H9 (cell line): ENCODE measurements around the gene IL12B. TPM values are rescaled to one million over a fixed set of nuclear protein-coding genes. Genes with fewer than 3 reads are reported as not detected.

Experiments used
- DNase-seq: peaks from one replicate; pipeline ENCODE4 v3.0.0-alpha.2; 2017
- H2AFZ ChIP-seq: one replicate; pipeline ENCODE4 v1.6.1; 2013; ENCODE audit warnings: mild to moderate bottlenecking, low read length, control low read depth, moderate library complexity
- H2AK5ac ChIP-seq: 2 replicates; pipeline ENCODE4 v1.6.1; 2013; ENCODE audit warnings: low read length, control low read depth, mixed read lengths; ENCODE audit not compliant: insufficient read length
- H2BK120ac ChIP-seq: one replicate; pipeline ENCODE4 v1.6.1; 2013; ENCODE audit warnings: low read depth, mild to moderate bottlenecking, low read length, control low read depth, inconsistent platforms; ENCODE audit not compliant: poor library complexity, severe bottlenecking
- H2BK12ac ChIP-seq: 2 replicates; pipeline ENCODE4 v1.6.1; 2013; ENCODE audit warnings: low read length, control low read depth, mixed read lengths, low read depth; ENCODE audit not compliant: insufficient read length
- H2BK15ac ChIP-seq: 2 replicates; pipeline ENCODE4 v1.6.1; 2013; ENCODE audit warnings: low read depth, low read length, control low read depth
- H2BK20ac ChIP-seq: one replicate; pipeline ENCODE4 v1.6.1; 2013; ENCODE audit warnings: low read depth, mild to moderate bottlenecking, low read length, control low read depth, inconsistent platforms; ENCODE audit not compliant: poor library complexity, severe bottlenecking
- H2BK5ac ChIP-seq: 2 replicates; pipeline ENCODE4 v1.6.1; 2013; ENCODE audit warnings: low read length, control low read depth, mixed read lengths; ENCODE audit not compliant: insufficient read length
- H3K14ac ChIP-seq: 2 replicates; pipeline ENCODE4 v1.6.1; 2013; ENCODE audit warnings: low read length, control low read depth; ENCODE audit not compliant: insufficient read depth
- H3K18ac ChIP-seq: 2 replicates; pipeline ENCODE4 v1.6.1; 2013; ENCODE audit warnings: low read depth, mild to moderate bottlenecking, mixed read lengths, low read length, control low read depth; ENCODE audit not compliant: insufficient read length
- H3K23ac ChIP-seq: 2 replicates; pipeline ENCODE4 v1.6.1; 2013; ENCODE audit warnings: low read length, control low read depth, mixed read lengths, low read depth; ENCODE audit not compliant: insufficient read length
- H3K23me2 ChIP-seq: 2 replicates; pipeline ENCODE4 v1.6.1; 2013; ENCODE audit warnings: low read depth, mild to moderate bottlenecking, mixed read lengths, low read length, control low read depth; ENCODE audit not compliant: insufficient read length, poor library complexity, severe bottlenecking
- H3K27ac ChIP-seq: 2 replicates; pipeline ENCODE4 v1.5.1; 2013; ENCODE audit warnings: low read length, control low read depth, mixed read lengths, low read depth; ENCODE audit not compliant: insufficient read length
- H3K27me3 ChIP-seq: 2 replicates; pipeline ENCODE4 v1.6.1; 2013; ENCODE audit warnings: low read length, control low read depth, inconsistent platforms; ENCODE audit not compliant: insufficient read depth
- H3K4ac ChIP-seq: 2 replicates; pipeline ENCODE4 v1.6.1; 2013; ENCODE audit warnings: low read depth, mild to moderate bottlenecking, control low read depth, inconsistent platforms, low read length, moderate library complexity
- H3K4me1 ChIP-seq: 2 replicates; pipeline ENCODE4 v1.6.1; 2013; ENCODE audit warnings: low read length, control low read depth, inconsistent platforms; ENCODE audit not compliant: insufficient read depth
- H3K4me2 ChIP-seq: 2 replicates; pipeline ENCODE4 v1.6.1; 2013; ENCODE audit warnings: low read length, control low read depth, mixed read lengths; ENCODE audit not compliant: insufficient read length, insufficient read depth
- H3K56ac ChIP-seq: 2 replicates; pipeline ENCODE4 v1.6.1; 2013; ENCODE audit warnings: low read depth, mild to moderate bottlenecking, mixed read lengths, low read length, control low read depth; ENCODE audit not compliant: insufficient read length
- H3K79me1 ChIP-seq: 2 replicates; pipeline ENCODE4 v1.6.1; 2013; ENCODE audit warnings: low read depth, mild to moderate bottlenecking, moderate library complexity, low read length, control low read depth, inconsistent platforms; ENCODE audit not compliant: insufficient read depth, poor library complexity, severe bottlenecking
- H3K79me2 ChIP-seq: 2 replicates; pipeline ENCODE4 v1.6.1; 2013; ENCODE audit warnings: low read length, control low read depth, inconsistent platforms; ENCODE audit not compliant: insufficient read depth
- H3K9ac ChIP-seq: 2 replicates; pipeline ENCODE4 v1.6.1; 2013; ENCODE audit warnings: low read length, control low read depth, mixed read lengths; ENCODE audit not compliant: insufficient read length; ENCODE audit errors: extremely low read depth
- H3K9me3 ChIP-seq: one replicate; pipeline ENCODE4 v1.6.1; 2013; ENCODE audit warnings: low read depth, low read length, inconsistent platforms; ENCODE audit not compliant: control insufficient read depth
- H3T11ph ChIP-seq: one replicate; pipeline ENCODE4 v1.6.1; 2013; ENCODE audit warnings: mild to moderate bottlenecking, low read length, control low read depth, inconsistent platforms
- H4K20me1 ChIP-seq: one replicate; pipeline ENCODE4 v1.6.1; 2013; ENCODE audit not compliant: control insufficient read depth, insufficient read length, insufficient read depth
- H4K5ac ChIP-seq: 2 replicates; pipeline ENCODE4 v1.6.1; 2013; ENCODE audit warnings: low read depth, mild to moderate bottlenecking, mixed read lengths, low read length, control low read depth; ENCODE audit not compliant: insufficient read length
- H4K8ac ChIP-seq: replicated peaks from 2 replicates; pipeline ENCODE4 v1.6.1; 2013; ENCODE audit warnings: low read length, control low read depth, mixed read lengths, low read depth; ENCODE audit not compliant: insufficient read length
- H4K91ac ChIP-seq: 2 replicates; pipeline ENCODE4 v1.6.1; 2013; ENCODE audit warnings: low read depth, mild to moderate bottlenecking, moderate library complexity, mixed read lengths, low read length, control low read depth; ENCODE audit not compliant: insufficient read length
- H3K27ac Mint-ChIP-seq, 3 experiments: 2 replicates in 2 of 3; 3 replicates in 1 of 3; pipeline ENCODE4 v1.8.0; 2020 to 2021; ENCODE audit warnings: mixed read lengths in 3 of 3, mild to moderate bottlenecking in 1 of 3, moderate library complexity in 1 of 3
- H3K27me3 Mint-ChIP-seq: 2 replicates; pipeline ENCODE4 v1.8.0; 2021; ENCODE audit warnings: low read depth, mild to moderate bottlenecking, moderate library complexity, mixed read lengths
- H3K36me3 Mint-ChIP-seq, 3 experiments: 2 replicates in 2 of 3; 3 replicates in 1 of 3; pipeline ENCODE4 v1.8.0; 2020 to 2021; ENCODE audit warnings: low read depth in 3 of 3, mixed read lengths in 3 of 3; ENCODE audit not compliant: insufficient read depth in 1 of 3
- H3K4me1 Mint-ChIP-seq, 2 experiments: 2 replicates each; pipeline ENCODE4 v1.8.0; 2020; ENCODE audit warnings: mixed read lengths in 2 of 2
- H3K4me3 Mint-ChIP-seq, 2 experiments: 2 replicates in 1 of 2; 3 replicates in 1 of 2; pipeline ENCODE4 v1.8.0; 2020 to 2021; ENCODE audit warnings: mild to moderate bottlenecking in 2 of 2, mixed read lengths in 2 of 2, moderate library complexity in 1 of 2
- H3K9me3 Mint-ChIP-seq, 2 experiments: 2 replicates in 1 of 2; 3 replicates in 1 of 2; pipeline ENCODE4 v1.8.0; 2020; ENCODE audit warnings: mild to moderate bottlenecking in 2 of 2, mixed read lengths in 2 of 2, moderate library complexity in 1 of 2
- CTCF ChIP-seq: fragments of 200-600 bp; sonication (generic); conservative IDR thresholded peaks from 3 replicates; pipeline ENCODE4 v1.8.0; 2021; ENCODE audit warnings: antibody characterized with exemption, mild to moderate bottlenecking
- WGBS: extraction: QIAGEN DNeasy Blood & Tissue Kit; methylation state at CpG from one replicate; pipeline ENCODE4 v1.1.7; 2013; ENCODE audit warnings: missing lambda C conversion rate, low lambda C conversion rate, mixed read lengths; ENCODE audit not compliant: insufficient read length; ENCODE audit errors: extremely low coverage; 5-methylcytosine and 5-hydroxymethylcytosine counted together
- total RNA-seq: library from RNA; stranded (reverse); gene quantifications from 2 replicates; pipeline ENCODE4 v1.2.1, GENCODE V29; 2021

The IL12B gene
- total RNA-seq, 1 experiment from 2014 or later, result not detected

GRCh38 chr5:159341906-159342310, 11.6 kb upstream of the IL12B start:
- Mint-ChIP-seq H3K36me3 (peaks cover 0 to 13% (median 4%) of the 10 kb centered on the region in 3 experiments; a peak in 1 of 7 replicates), H3K27ac (no peak overlapping the region)

More at GRCh38 chr5:159341906-159342310, 11.6 kb upstream of the IL12B start:
- Histone ChIP-seq H3K9me3 (no peaks in the 10 kb centered on the region), H3K18ac (no peak overlapping the region), H3K4ac (no peak overlapping the region), H4K8ac (no peak overlapping the region), H3K23ac (no peak overlapping the region), H3K14ac (no peak overlapping the region), H4K5ac (no peak overlapping the region), H2BK12ac (no peak overlapping the region), H3K79me1 (no peaks in the 10 kb centered on the region), H3K23me2 (no peaks in the 10 kb centered on the region), H2AFZ (no peak overlapping the region), H3K56ac (no peak overlapping the region), H3T11ph (no peak overlapping the region), H4K91ac (no peak overlapping the region), H3K27ac (no peak overlapping the region), H2BK120ac (no peak overlapping the region), H2AK5ac (no peak overlapping the region), H2BK15ac (no peak overlapping the region), H2BK20ac (no peak overlapping the region), H3K4me1 (peaks cover 3% of the 10 kb centered on the region; the same call in 1 of the 2 replicates), H4K20me1 (no peaks in the 10 kb centered on the region), H3K9ac (no peak overlapping the region), H3K27me3 (no peaks in the 10 kb centered on the region), H3K79me2 (no peaks in the 10 kb centered on the region), H3K4me2 (no peak overlapping the region), H2BK5ac (no peak overlapping the region)
- TF ChIP-seq CTCF, result no peak
- Mint-ChIP-seq H3K4me1 (peaks cover 4% of the 10 kb centered on the region in 2 experiments; a peak in 3 of 4 replicates), H3K27me3 (peaks cover 15% of the 10 kb centered on the region), H3K9me3 (peaks cover 3 to 16% of the 10 kb centered on the region in 2 experiments; a peak in 4 of 5 replicates), H3K4me3 (no peak overlapping the region)
- no peak for DNase-seq
- WGBS, result no CpG with 5 or more reads among the region's 4 CpGs
